Left kidney (tissue), 2 donors: Measurements from ENCODE around the gene NOD2. TPM values are rescaled to one million over a fixed set of nuclear protein-coding genes. Genes with fewer than 3 reads are reported as not detected.

ENCODE experiments used
- DNase-seq: peaks from one replicate; pipeline ENCODE4 v3.0.0-alpha.2; 2013
- polyA plus RNA-seq: library from polyadenylated mRNA; unstranded; fragments of 120-200 nt; gene quantifications from one replicate; pipeline ENCODE4 v1.2.1, GENCODE V29; 2013; ENCODE audit not compliant: insufficient read length

Gene NOD2
- polyA plus RNA-seq, 1 donor: 0.65 TPM

DNA sequence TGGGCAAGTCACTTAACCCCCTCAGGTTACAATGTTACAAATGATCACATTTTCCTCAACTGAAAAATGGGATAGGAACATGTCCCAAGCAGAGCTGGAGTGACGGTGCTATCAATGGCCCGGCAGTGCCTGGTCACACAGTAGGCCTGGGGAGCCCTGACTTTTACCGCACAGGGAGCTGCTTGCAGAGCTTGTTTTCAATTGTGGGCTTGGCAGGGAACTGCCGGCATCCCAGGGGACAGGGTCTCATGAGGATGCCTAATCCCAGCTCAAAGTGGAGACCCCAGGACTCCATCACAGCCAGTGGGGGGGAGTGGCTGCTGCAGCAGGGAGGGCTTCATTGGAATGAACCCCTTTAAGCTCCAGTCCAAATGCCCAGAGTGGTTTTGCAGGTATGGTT lies 23.7 kb upstream of the NOD2 start:
- no peak for DNase-seq

DNA sequence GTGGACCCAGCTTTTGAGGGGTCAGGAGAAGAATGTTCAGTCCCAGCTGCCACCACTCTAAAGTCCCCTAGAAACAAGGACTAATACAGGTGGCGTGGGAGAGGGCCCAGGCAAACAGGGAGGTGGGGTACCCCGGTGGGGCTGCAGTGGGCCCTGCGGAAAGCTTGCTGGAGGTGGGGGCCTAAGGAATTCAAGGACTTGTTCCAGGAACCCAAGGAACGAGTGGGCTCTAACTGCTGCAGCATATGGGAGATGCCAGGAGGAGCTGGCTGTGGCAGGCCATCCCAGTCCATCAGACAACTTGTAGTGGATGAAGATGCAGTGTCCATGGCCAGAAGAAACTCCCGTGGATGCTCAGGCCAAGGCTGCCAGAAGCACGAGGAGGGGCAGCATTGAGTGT lies 22.9 kb upstream of the NOD2 start:
- no peak for DNase-seq

- no peak for DNase-seq
These were observed 21.7 kb upstream of the NOD2 start for GRCh38 chr16:50671644-50672260.

DNA sequence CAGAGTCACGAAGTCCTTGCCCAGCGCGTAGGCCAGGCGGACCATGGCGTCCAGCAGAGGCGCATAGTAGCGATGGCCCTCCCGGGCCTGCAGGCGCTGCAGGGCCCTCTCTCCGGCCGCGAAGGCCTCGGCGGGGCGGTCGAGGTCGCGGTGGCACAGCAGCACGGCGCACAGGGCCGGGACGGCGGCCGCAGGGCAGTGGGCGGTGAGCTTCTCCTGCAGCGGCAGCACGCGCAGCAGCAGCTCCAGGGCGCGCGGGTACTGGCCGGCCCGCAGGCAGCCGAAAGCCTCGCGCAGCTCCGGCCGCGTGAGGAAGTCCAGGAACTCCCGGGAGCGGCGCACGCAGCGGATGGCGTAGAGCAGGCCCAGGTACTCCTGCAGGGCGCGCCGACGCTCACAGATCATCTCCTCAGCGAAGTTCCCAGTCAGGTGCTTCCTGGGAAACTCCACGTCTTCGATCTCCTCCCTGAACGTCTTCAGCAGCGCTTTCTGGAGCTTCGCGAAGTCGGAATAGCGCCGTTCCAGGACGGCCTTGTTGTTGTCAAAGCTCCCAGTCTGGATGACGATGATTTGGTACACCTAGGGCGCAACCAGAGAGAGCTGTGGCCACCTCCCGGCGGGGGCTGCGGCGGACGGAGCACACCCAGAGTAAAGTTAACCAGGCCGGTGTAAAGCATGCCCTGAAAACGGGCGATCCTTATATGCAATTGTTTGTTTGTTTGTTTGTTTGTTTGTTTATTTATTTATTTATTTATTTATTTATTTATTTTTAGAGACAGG lies 19.7 kb upstream of the NOD2 start:
- no peak for DNase-seq

DNA sequence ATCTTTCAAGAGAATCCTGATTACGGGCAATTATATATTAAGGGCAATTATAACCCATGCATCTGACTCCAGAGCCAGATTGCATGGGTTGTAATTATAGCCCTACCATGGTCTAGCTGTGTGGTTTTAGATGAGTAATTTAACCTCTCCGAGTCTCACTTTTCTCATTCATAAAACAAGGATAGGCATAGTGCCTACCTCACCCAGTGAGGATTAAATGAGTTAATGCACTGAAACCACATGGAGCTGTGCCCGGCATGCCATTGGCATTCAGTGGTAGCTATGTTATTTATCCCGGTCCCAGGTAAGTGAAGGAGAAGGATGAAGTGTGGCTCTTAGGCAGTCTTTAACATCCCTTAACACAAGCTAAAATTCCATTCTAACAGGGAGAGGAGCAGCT lies 18.6 kb upstream of the NOD2 start:
- no peak for DNase-seq

DNA sequence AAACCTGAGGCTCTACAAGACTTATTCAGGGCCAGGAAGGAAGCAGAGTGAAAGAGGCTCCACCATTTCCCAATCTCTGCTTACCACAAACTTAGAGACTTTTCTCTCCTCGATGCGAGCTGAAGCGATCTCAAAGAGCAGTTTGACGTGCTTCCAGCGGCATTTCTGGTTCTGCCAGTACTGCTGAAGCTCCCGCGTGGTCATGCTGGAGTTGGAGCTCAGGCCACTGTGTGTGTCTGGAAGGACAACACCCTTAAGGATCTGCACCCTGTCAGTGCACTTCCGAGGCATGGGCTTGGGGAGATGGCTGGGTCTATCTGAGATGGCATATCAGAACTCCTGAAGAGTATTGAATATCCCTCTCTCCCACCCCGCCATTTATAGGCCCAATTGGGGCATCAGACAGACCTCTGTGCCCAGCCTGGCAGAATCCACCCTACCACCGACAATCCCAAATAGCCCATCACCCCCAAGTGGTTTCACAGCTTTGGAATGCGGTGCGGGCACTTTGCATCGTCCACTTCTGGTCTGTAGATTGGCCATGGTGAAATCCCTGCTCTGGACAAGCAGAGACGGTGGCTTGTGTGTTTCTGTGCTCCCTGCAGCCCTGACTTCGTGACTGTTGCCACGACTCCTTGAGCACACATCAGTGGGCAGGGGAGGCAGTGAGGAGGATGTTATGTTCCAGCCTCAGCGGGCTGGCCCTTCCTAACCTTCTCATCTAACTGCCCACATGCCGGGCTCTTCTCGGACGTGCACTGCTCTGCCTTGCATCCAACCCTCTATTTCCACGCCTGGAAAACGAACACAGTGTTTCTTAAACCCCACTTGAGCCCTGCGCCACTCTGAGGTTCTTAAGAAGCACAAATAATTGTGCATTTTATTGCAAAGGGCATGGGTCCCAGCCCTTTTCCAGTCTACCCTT lies 17.5 kb upstream of the NOD2 start:
- DNase-seq: no peak

- DNase-seq: no peak
These were observed 16.7 kb upstream of the NOD2 start for GRCh38 chr16:50676684-50677225.

DNA sequence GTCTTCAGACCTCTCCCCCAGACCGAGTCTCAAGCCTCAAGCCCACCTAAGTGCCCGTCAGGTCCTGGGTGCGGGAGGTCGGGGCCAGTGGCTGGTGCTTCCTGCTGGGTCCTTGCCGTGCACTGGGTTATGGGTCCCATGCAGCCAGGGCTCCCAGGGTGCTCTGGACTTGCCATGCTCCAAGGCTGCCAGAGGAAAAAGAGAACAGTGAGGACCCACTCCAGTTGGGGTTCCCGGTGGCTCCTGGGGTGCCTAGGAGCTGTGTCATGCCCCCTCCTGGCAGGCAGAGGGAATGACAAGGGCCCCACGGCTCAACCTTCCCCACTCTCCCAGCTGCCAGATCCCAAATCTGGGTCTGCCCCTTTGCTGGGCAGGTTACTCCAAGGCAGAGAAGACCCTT lies 16.1 kb upstream of the NOD2 start:
- DNase-seq: no peak

GRCh38 chr16:50678531-50678930 lies 14.9 kb upstream of the NOD2 start:
- DNase-seq: no peak

DNA sequence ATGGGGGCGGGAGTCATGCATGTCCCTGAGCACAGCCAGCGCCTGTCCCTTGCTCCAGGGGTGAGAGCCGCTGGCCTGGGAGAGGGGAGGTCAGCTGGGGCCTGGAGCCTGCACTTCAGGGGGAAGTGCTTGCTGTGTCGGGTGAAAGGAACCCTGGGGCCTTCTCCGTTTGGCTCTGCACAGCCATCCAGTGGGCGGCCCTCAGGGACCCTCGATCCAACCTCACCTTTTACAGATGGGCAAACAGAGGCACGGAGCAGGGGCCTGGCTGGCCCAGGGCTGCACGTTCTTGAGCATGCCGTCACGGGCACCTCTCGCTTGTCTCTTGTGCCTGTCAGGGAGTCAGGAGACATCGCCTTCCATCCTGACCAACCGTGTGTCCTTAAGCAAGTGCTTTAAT lies 14.1 kb upstream of the NOD2 start:
- DNase-seq: no peak

- no peak for DNase-seq
These were observed 13.5 kb upstream of the NOD2 start for GRCh38 chr16:50679676-50680555.

GRCh38 chr16:50680556-50680893 lies 12.9 kb upstream of the NOD2 start:
- no peak for DNase-seq

- no peak for DNase-seq
These were observed 12.2 kb upstream of the NOD2 start, which contains the start of gene SNX20 for GRCh38 chr16:50681021-50681885. SNX20 (minus strand) TSS chr16:50681312; CDS start chr16:50677526, 3,786 bp downstream.

- DNase-seq: no peak
These were observed 9.6 kb upstream of the NOD2 start for GRCh38 chr16:50683689-50684374.

DNA sequence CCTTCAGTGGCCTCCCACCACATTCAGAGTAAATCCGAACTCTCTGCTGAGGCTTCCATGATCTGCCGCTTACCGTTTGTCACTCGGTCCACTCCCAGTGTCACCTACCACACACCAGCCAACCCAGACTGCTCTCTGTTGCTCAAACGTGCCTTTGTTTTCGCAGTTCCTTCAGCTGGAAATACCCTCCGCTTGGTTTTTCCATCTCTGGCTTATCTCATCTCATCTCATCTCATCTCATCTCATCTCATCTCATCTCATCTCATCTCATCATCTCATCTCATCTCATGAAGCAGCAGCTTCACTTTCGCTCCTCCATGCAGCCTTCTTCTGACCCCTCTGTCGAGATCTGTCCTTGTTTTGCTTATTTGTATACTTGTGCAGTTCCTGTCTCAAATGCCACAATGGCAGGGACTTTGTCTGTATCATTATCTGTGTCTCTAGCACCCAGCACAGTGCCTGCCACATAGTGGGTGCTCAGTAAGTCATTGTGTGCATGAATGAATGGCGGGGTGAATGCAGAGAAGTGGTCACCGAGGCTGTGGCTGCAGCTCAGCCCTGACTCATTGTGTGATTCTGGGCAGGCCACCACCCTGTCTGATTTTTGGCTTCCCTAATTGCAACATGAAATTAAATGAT lies 8.5 kb upstream of the NOD2 start:
- no peak for DNase-seq

- no peak for DNase-seq
These were observed 7.8 kb upstream of the NOD2 start for GRCh38 chr16:50685462-50686063.

DNA sequence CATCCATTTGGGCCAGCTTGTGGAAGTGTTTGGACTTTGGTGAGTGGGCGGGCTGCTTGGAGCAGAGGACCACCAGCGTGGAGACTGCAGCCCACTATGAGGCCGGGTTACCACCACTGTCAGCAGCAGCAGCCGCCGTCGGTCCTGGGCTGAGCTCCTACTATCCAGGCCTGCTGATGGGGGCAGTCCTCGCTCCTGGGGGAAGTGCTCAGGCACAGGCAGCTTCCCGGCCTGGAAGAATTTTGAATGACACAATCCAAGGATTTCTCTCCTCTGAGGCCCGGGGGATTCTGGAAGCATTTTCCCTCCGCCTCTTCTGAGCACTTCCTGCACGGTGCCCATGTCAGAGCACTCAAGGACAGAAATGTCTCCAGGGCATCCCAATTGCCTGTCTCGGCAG lies 5.3 kb upstream of the NOD2 start:
- no peak for DNase-seq

- DNase-seq: no peak
These were observed 4.5 kb upstream of the NOD2 start for GRCh38 chr16:50688867-50689266.

GRCh38 chr16:50690177-50690576 lies 3.2 kb upstream of the NOD2 start:
- no peak for DNase-seq
